ENCODE results near the gene SOX30.

- TF ChIP-seq CTCF (IDR thresholded peaks at IDR 0.05; ENCODE audit: low read depth, low read length, missing input control) (no peak), EGR1 (IDR thresholded peaks at IDR 0.05; ENCODE audit: low read depth in 2 of 2) (no peak), MAX (IDR thresholded peaks at IDR 0.05) (no peak), ZBTB33 (IDR thresholded peaks at IDR 0.05) (no peak), SP1 (IDR thresholded peaks at IDR 0.05) (no peak), HNF4A (conservative IDR thresholded peaks at IDR 0.05) (no peak), RXRA (IDR thresholded peaks at IDR 0.05) (no peak), ATF3 (IDR thresholded peaks at IDR 0.05) (no peak)
Observed at GRCh38 chr5:157594675-157595459, 57.4 kb downstream of the SOX30 start.

Data from liver (tissue), 3 donors.